Endothelial cell of hepatic sinusoid (primary cell): ENCODE measurements around the gene TMEM219.

Experiments used
- in situ Hi-C: cut with HindIII; loops from 2 replicates; pipeline ENCODE4 v1.10.0; 2017; ENCODE audit warnings: low sequenced_read_pairs

The TMEM219 gene

DNA sequence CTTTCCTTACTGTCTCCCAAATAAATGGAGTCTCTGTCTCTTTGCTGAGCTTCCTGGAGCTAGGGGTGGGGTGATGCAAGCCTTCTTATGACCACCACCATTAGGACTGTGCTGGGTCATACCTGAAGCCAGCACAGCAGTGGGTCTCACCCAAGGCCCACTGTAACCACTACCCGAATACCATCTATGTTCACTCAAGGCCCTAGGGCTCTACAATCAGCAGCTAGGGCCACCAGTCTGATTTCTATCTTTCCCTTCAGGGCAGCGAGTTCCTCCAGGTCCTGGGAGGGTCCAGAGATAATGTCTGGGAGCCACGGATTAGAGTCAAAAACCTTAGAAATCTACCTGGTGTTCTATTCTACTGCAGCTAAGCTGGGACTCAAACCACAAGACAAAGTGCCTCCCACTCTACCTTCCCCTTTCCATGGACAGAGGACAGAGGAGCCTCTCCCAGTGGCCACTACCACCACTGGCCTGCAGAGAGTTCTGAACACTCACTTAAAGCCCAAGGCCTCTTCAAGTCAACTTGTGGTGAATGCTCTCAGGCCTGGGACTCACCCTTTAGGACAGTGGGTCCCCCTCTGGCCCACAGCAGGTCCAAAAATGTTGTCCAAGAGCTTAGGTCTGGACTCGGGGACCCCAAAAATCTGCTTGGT, 10.9 kb upstream of the TMEM219 start:
- in situ Hi-C loops, result no loop called here

DNA sequence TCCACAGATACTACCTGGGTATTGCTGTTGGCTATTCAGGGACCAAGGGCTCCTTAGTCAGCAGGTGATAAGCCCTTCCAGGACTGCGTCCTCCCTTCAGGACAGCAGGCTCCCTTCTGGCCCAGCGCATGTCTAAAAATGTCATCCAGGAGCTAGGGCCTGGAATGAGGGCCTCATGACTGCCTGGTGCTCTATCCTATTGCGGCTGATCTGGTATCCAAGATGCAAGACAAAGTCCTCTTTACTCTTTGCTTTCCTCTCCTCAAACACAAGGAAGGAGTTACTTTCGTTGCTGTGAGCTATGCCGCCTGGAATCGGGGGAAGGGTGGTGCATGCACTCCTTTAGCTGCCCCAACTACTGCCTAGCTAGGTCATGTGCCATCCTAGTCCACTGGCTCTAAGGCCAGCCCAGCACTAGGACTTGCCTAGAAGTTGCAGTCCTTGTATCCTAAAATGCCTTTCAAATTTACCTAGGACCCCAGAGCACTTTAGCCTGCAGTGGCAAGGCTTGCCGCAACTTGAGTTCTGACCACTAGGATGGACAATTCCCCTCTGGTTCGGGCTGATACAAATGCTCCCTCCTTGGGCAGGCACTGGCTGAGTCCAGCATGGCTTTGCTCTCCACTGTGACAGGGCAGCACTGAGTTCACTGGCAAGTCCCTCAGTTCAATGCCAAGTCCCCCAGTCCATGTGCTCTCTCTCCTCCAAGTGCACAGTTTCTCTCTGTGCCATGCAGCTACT, 10.1 kb upstream of the TMEM219 start:
- in situ Hi-C loops, result no loop called here

DNA sequence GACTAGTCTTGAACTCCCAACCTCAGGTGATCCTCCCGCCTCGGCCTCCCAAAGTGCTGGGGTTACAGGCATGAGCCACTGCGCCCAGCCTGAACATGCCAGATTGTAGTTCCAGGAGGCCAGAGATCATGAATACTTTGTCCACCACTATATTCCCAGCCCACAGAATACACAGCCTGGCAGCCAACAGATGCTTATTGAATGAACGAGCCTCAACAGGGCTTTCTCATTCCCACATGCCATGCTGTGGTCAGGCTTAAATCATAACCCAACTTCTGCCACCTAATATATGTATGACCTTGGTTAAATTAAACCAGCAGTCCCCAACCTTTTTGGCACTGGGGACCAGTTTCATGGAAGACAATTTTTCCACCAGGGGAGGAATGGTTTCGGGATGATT, 3.1 kb upstream of the TMEM219 start:
- in situ Hi-C loops, result no loop called here

DNA sequence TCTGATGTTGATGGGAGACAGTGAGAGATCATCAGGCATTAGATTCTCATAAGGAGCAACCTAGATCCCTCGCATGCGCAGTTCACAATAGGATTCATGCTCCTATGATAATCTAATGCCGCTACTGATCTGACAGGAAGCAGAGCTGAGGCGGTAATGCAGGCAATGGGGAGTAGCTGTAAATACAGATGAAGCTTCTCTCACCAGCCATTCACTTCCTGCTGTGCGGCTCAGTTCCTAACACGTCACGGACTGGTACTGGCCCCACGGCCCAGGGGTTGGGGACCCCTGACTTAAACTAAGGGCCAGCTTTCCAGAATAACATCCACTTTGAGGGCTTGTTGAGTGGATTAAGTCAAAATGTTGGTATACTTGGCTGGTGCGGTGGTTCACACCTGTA, 2.6 kb upstream of the TMEM219 start:
- in situ Hi-C loops, result no loop called here

DNA sequence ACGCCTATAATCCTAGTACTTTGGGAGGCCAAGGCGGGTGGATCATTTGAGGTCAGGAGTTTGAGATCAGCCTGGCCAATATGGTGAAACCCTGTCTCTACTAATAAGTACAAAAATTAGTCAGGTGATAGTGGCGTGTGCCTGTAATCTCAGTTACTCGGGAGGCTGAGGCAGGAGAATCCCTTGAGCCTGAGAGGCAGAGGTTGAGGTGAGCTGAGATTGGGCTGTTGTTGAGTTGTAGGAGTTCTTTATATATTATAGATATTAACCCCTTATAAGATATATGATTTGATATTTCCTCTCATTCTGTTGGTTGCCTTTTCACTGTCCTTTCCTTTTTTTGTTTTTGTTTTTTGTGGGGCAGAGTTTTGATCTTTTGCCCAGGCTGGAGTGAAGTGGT, 2.1 kb upstream of the TMEM219 start:
- in situ Hi-C loops, result loop anchor here (5.0 kb wide), 1 partner anchor 58 kb away; the partner anchor contains the start of gene ASPHD1

DNA sequence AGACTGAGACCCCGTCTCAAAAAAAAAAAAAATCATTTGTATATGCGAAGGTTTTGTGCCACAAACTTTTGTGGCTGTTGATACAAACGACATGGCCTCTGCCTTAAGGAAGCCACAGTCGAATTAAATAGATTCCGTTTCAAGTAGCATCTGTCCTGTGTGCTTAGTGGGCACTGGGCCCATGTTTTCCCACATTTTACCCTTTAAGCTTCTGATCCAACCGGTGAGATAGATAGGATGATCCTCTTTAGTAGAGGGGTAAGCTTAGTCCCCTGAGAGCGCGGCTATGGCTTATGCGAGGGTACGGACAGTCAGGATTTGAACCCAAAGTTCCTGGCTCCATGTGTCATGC, 776 bp upstream of the TMEM219 start:
- in situ Hi-C loops, result loop anchor here (5.0 kb wide), 1 partner anchor 59 kb away; the partner anchor contains the start of gene ASPHD1

DNA sequence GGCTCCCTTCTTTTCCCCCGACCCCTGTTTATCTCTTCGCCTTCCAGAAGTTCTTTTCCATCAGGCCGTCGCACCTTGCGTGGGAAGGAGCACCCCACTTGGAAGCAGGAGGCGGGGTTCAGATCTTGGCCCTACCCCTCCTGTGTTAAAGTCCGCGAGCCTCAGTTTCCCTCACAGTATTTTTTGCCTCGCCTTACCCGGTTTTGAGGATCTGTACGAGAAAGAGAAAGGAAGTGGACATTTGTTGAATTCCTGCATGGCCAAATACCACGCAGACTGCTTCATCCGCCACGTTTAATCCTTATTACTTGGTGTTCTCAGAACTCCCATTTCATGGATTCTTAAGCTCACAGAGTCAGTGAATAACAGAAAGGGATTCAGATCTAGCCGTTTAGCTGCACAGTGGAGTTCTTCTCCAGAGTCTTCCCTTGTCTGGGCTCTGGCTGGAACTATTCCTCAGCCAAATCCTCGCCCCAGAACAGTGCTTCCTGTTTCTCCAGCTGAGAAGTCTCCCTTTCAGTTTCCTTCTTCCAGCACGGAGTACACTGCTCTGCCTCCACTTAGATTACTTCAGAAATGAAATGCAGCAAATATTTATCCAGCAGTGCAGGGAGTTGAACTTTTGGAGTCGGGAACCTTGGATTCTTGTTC, 590 bp downstream of the TMEM219 start:
- in situ Hi-C loops, result loop anchor here (5.0 kb wide), 1 partner anchor 60 kb away; the partner anchor contains the start of gene ASPHD1

DNA sequence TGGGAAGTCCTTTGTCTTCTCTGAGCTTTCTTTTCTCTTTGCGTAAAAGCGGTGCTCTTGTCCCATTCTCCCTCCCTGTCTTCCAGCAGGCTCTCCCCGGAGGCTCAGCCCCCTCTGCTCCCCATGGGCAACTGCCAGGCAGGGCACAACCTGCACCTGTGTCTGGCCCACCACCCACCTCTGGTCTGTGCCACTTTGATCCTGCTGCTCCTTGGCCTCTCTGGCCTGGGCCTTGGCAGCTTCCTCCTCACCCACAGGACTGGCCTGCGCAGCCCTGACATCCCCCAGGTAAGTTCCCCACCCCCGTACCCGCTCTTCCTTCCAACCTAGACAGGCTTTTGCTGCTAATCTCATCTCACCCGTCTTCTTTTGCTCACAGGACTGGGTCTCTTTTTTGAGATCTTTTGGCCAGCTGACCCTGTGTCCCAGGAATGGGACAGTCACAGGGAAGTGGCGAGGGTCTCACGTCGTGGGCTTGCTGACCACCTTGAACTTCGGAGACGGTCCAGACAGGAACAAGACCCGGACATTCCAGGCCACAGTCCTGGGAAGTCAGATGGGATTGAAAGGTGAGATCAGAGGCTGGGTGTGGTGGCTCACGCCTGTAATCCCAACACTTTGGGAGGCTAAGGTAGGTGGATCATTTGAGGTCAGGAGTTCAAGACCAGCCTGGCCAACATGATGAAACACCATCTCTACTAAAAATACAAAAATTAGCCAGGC, 1.3 kb downstream of the TMEM219 start:
- in situ Hi-C loops, result loop anchor here (5.0 kb wide), 1 partner anchor 61 kb away; the partner anchor contains the start of gene ASPHD1

DNA sequence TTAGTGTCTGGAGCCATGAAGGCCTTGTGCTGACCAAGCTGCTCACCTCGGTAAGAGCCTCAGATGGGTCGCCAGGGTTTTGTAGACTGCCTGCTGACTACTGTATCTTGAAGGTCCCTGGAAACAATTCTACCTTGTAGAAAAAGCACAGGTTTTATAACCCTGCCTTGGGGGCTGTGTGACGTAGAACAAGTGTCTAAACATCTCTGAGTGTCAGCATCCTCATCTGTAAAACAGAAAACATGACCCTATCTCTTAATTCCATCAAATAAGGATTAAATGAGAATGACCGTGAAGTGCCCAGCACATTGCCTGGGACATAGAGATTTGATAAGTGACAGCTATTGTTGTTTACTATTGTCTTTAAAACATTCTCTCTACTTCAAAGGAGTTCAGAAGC, 6.3 kb downstream of the TMEM219 start:
- in situ Hi-C loops, result no loop called here

DNA sequence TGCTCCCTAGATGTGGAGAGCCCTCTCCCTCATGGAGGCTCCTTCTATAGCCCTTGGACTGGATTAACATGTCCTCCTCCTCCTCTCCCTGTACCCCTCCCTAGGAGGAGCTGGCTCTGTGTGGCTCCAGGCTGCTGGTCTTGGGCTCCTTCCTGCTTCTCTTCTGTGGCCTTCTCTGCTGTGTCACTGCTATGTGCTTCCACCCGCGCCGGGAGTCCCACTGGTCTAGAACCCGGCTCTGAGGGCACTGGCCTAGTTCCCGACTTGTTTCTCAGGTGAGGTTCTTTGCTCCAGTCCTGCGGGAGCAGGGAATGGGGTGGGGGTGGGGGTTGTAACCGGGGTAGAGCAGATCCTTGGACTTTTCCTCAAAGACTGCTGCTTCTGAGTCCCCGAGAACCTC, 9.4 kb downstream of the TMEM219 start:
- in situ Hi-C loops, result loop anchor here (10.0 kb wide), 1 partner anchor 167 kb away; the partner anchor contains the start of gene MAZ

DNA sequence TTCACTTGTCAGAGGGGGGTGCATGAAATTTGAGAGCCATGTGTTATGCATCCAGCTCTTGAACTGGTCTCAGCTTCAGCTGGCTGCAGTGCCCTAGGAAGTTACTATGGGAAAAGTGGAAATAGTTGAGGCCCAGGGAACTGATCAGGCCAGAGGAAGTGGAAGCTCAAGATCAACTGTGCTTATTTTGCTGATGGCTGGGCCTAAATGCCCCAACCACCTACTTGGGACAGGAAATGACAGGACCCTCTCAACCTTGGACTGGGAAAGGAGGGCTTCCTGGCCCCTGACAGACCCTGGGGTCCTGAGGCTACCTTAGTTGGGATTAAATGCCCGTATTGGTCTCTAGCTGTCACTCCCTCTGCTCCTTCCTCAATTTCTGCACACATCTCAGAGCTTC, 10.6 kb downstream of the TMEM219 start:
- in situ Hi-C loops, result loop anchor here (10.0 kb wide), 1 partner anchor 168 kb away; the partner anchor contains the start of gene MAZ

DNA sequence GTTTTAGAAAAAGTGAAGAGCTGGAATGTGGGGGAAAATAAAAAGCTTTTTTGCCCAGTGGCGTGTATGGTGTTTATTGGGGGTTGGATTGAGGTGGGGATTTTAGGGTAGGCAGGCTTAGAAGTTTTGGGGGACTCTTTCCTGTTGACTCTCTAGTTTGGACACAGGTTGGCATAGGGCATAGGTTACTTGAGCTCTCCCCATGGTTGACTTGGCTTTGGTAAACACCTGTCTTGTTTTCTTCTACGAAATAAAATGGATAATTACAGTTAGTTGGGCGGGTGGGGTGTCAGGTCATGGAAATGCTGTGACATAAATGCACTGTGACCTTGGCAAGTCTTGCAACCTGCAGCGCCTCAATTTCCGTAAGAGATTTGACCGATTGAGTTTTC, 11.1 kb downstream of the TMEM219 start:
- in situ Hi-C loops, result loop anchor here (10.0 kb wide), 1 partner anchor 168 kb away; the partner anchor contains the start of gene MAZ

DNA sequence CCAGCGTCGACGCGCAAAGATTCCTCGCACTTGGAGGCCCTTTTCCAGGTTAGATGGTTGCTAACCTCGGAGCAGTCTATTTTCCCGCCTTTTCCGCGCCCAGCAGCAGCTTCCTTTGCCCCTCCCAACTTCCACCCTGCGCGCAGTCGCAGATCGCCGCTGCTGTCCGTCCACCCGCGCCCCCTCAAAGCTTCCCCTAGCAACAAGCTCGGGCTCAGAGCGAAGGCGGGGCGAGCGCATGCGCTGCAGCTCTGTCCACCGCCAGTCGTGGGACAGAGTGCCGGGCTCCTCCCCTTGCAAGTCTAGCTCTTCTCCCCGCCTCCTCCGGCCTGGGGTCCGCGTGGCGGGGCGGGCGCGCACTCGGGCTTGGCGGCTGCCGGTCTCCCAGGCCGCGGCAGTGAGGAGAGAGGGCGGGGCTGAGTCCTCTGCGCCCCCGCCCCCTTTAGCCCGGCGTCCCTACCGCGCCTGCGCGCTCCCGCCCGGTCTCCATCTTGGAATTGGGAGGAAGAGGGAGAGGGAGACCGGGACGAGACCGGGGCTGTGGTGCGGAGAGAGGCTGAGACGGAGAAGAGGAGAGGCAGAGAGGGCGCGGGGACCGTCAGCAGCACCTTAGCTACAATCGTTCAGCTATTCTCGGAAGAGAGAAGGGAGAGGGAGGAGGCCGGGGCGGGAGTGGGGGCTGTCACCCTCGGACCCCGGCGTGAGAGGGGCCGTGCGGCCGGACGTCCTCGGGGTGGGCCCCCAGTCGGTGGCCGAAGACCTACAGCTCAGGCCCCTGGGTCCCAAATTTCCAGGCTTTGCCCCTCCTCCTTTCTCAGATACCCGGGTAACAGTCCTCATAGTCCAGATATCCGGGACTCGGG, 11.7 kb downstream of the TMEM219 start, which contains the start of gene TAOK2:
Gene TAOK2 (plus strand): TSS at position 485 of the 863 bp plus-strand sequence. CDS start 3,905 bp downstream, outside the sequence.
- in situ Hi-C loops, result loop anchor here (10.0 kb wide), 1 partner anchor 169 kb away; the partner anchor contains the start of gene MAZ

DNA sequence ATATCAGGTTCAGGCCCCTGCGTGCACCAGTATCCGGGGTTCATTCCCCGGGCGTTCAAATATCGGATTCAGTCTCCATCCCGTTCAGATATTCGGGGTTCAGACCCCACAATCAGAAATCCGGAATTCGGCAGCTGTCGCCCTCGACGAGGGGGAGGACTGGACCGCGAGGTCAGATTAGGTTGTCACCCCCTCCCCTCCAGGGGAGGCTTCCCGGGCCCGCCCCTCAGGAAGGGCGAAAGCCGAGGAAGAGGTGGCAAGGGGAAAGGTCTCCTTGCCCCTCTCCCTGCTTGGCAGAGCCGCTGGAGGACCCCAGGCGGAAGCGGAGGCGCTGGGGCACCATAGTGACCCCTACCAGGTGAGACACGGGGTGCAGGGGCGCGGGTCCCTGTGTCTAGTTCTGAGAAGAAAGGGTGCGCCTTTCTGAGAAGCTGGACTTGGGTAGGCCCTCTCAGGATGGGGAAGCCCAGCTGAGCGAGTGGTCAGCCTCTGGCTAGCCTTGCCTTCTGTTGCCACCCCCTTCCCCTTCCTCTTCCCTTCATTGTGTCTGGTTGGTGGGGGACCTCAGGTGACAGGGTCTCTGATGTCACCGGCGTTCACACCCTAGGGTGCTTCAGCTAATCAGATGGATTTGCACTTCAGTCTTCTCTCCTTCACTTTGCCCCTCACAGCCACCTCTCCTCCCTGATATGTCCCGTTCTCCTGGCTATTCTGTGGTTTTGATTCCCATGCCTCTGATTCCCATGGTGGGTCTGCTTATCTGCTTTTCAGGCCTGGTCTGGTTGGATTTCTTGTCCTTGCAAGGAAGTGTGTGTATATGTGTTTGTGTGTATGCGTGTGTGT, 12.6 kb downstream of the TMEM219 start:
- in situ Hi-C loops, result loop anchor here (10.0 kb wide), 1 partner anchor 170 kb away; the partner anchor contains the start of gene MAZ

DNA sequence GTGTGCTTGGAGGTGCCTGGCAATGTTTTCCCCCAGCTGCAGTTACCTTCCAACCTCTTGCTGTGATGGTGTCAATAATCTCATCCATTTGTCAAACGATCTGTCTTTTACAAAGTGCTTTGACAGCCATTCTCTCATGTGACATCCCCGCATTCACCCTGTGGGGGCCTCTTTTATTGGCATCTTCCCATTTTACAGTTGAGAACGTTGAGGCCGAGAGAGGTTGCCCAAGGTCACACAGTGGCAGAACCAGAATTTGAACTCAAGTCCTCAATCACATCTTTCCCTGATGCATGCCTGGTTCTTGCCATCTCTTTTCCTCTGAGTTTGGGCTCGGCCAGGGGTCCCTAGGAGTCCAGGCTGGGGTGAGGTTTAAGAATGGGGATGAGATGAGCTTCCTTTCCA, 13.3 kb downstream of the TMEM219 start:
- in situ Hi-C loops, result loop anchor here (10.0 kb wide), 1 partner anchor 170 kb away; the partner anchor contains the start of gene MAZ

DNA sequence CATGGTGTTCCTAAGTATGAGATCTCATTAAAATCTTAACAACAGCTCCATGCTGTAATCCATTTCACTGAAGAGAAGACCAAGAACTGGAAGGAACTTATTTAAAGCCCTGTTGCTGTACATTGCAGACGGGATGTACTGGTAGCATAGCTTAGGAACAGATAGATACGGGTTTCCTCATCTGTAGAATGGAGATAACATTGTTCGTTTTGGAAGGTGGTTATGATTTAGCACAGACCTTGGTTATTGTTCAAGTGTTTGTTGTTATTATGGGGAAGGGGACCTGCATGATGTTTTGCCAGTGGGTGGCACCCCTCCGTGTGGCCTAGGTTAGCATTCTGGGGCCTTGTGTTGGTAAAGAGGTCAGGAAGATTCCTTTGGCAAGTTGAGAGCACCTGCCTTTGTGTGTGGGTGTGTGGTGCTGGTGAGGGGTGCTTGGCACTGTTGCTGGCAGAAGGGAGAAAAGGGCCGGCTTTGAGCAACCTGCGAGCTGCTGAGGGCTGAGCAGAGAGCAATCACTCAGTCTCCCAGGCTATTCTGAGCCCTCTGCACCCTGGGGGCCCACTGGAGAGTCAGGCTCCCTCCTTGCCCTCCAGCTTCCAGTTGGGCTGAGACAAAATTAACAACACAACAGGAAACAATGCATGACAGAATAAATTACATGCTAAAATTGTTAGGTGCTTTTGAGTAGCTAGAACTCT, 14.1 kb downstream of the TMEM219 start:
- in situ Hi-C loops, result loop anchor here (10.0 kb wide), 1 partner anchor 171 kb away; the partner anchor contains the start of gene MAZ

DNA sequence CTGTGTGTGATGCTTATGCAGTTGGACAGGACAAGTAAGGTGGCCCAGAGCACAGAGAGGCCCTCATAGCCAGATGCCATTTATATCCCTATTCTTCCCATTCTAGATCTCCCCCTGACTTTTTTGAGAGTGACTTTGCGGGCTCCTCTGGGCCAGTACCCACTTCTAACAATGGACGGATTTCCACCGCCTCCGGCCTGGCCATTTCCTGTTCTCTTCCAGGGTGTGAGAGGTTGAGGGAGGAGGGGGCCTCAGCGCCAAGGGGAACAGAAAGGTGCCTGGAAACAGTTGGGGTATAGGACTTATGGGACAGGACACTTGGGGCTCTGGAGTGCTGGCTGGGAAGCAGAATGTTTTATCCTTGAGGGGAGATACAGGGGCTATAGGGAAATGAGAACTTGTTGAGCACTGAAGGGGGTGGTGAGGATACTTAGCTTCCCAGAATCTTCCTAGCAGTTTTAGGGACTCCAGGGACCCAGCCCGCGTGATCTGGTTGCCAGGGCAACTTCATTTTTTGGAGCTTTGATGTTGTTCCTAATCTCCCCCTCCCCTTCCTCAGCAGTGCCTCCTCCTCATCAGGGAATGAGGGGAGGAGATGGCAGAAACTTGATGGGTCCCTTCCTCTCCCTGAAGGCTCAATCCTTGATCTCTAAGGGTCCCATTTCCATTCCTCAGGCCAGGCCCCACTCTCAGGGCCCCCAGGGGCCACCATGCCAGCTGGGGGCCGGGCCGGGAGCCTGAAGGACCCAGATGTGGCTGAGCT, 15.4 kb downstream of the TMEM219 start:
- in situ Hi-C loops, result loop anchor here (10.0 kb wide), 1 partner anchor 172 kb away; the partner anchor contains the start of gene MAZ
